Endothelial cell (in vitro differentiated cells): ENCODE measurements around the gene KCNH2. TPM values are rescaled to one million over a fixed set of nuclear protein-coding genes. Genes with fewer than 3 reads are reported as not detected.

Experiments used
- DNase-seq: peaks from one replicate; pipeline ENCODE4 v3.0.0; 2021; ENCODE audit warnings: low spot score
- H3K27ac Mint-ChIP-seq: one replicate; pipeline ENCODE4 v1.8.0; 2021; ENCODE audit warnings: mixed read lengths, inconsistent platforms; ENCODE audit not compliant: unreplicated experiment
- H3K27me3 Mint-ChIP-seq: one replicate; pipeline ENCODE4 v1.8.0; 2021; ENCODE audit warnings: mild to moderate bottlenecking, moderate library complexity, mixed read lengths, inconsistent platforms; ENCODE audit not compliant: unreplicated experiment
- H3K36me3 Mint-ChIP-seq: one replicate; pipeline ENCODE4 v1.8.0; 2021; ENCODE audit warnings: mild to moderate bottlenecking, low read depth, mixed read lengths, inconsistent platforms; ENCODE audit not compliant: unreplicated experiment
- H3K4me1 Mint-ChIP-seq: one replicate; pipeline ENCODE4 v1.8.0; 2021; ENCODE audit warnings: mild to moderate bottlenecking, mixed read lengths, inconsistent platforms; ENCODE audit not compliant: unreplicated experiment
- H3K4me3 Mint-ChIP-seq: one replicate; pipeline ENCODE4 v1.8.0; 2021; ENCODE audit warnings: mild to moderate bottlenecking, mixed read lengths, inconsistent platforms; ENCODE audit not compliant: unreplicated experiment
- H3K9me3 Mint-ChIP-seq: one replicate; pipeline ENCODE4 v1.8.0; 2021; ENCODE audit warnings: mixed read lengths, inconsistent platforms; ENCODE audit not compliant: unreplicated experiment
- CTCF ChIP-seq: fragments of 200-600 bp; sonication (generic); IDR thresholded peaks from one replicate; pipeline ENCODE4 v1.5.0; 2021; ENCODE audit warnings: antibody characterized with exemption; ENCODE audit not compliant: unreplicated experiment
- total RNA-seq: library from RNA; stranded (reverse); fragmentation: NEBNext Ultra II Directional; extraction: Animal tissue kit (Norgen Biotek cat#: 25700); gene quantifications from one replicate; pipeline ENCODE4 v1.2.1, GENCODE V29; 2021; ENCODE audit not compliant: unreplicated experiment

Gene KCNH2
- total RNA-seq, 1 donor from 2014 or later, result 3.4 TPM

- no peak for DNase-seq
- Mint-ChIP-seq H3K36me3 (no peaks in the 10 kb centered on the region), H3K27ac (peak overlapping the region; percentile 38), H3K4me3 (peak overlapping the region; percentile 40), H3K4me1 (peaks cover 32% of the 10 kb centered on the region), H3K9me3 (no peaks in the 10 kb centered on the region), H3K27me3 (peaks cover 9% of the 10 kb centered on the region)
- no peak for TF ChIP-seq CTCF
These were observed 20.7 kb downstream of the KCNH2 start for GRCh38 chr7:150957133-150958020.

- Mint-ChIP-seq H3K36me3 (no peaks in the 10 kb centered on the region), H3K9me3 (no peaks in the 10 kb centered on the region), H3K27me3 (peaks cover 9% of the 10 kb centered on the region), H3K4me3 (no peak overlapping the region), H3K27ac (no peak overlapping the region), H3K4me1 (peaks cover 30% of the 10 kb centered on the region)
- no peak for TF ChIP-seq CTCF
- DNase-seq, result no peak
These were observed 21.6 kb downstream of the KCNH2 start for GRCh38 chr7:150956395-150957132.

- no peaks in the 10 kb centered on the region for H3K36me3 Mint-ChIP-seq
- TF ChIP-seq CTCF, result no peak
- peaks cover 30% of the 10 kb centered on the region for H3K4me1 Mint-ChIP-seq
- no peak overlapping the region for H3K4me3 Mint-ChIP-seq
- DNase-seq, result no peak
- H3K9me3 Mint-ChIP-seq, result no peaks in the 10 kb centered on the region
- H3K27me3 Mint-ChIP-seq, result peaks cover 9% of the 10 kb centered on the region
- H3K27ac Mint-ChIP-seq, result no peak overlapping the region
These were observed 22.4 kb downstream of the KCNH2 start for GRCh38 chr7:150955519-150956394.

- H3K27me3 Mint-ChIP-seq, result peaks cover 9% of the 10 kb centered on the region
- no peak overlapping the region for H3K27ac Mint-ChIP-seq
- no peaks in the 10 kb centered on the region for H3K36me3 Mint-ChIP-seq
- H3K4me3 Mint-ChIP-seq, result no peak overlapping the region
- peaks cover 25% of the 10 kb centered on the region for H3K4me1 Mint-ChIP-seq
- no peak for DNase-seq
- no peaks in the 10 kb centered on the region for H3K9me3 Mint-ChIP-seq
- TF ChIP-seq CTCF, result no peak
These were observed 23.1 kb downstream of the KCNH2 start for GRCh38 chr7:150954986-150955518.
